NT2/D1 (cell line): ENCODE measurements around the gene NOP53.

Experiments
- DNase-seq: peaks from one replicate; pipeline ENCODE4 v3.0.0-alpha.2; 2011; ENCODE audit warnings: low read depth, low spot score
- H3K27me3 ChIP-seq: 2 replicates; pipeline ENCODE4 v1.6.0; 2011; ENCODE audit warnings: mild to moderate bottlenecking; ENCODE audit not compliant: insufficient read length, insufficient read depth
- H3K36me3 ChIP-seq: 2 replicates; pipeline ENCODE4 v1.6.1; 2011; ENCODE audit warnings: mild to moderate bottlenecking, low read length, mixed read lengths; ENCODE audit not compliant: insufficient read depth, insufficient read length
- H3K4me1 ChIP-seq: 2 replicates; pipeline ENCODE4 v1.5.1; 2011; ENCODE audit not compliant: insufficient read depth, insufficient read length
- H3K4me3 ChIP-seq: 2 replicates; pipeline ENCODE4 v1.5.1; 2011; ENCODE audit warnings: low read depth; ENCODE audit not compliant: insufficient read length
- H3K9ac ChIP-seq: 2 replicates; pipeline ENCODE4 v1.6.0; 2011; ENCODE audit warnings: low read depth; ENCODE audit not compliant: insufficient read length
- H3K9me3 ChIP-seq: 2 replicates; pipeline ENCODE4 v1.5.1; 2011; ENCODE audit warnings: mild to moderate bottlenecking, low read length; ENCODE audit not compliant: insufficient read depth
- SUZ12 ChIP-seq: IDR thresholded peaks from 2 replicates; pipeline ENCODE4 v1.6.1; 2011; ENCODE audit not compliant: insufficient read length, insufficient read depth; ENCODE audit errors: extremely low read depth
- YY1 ChIP-seq: IDR thresholded peaks from 2 replicates; pipeline ENCODE4 v1.6.1; 2011; ENCODE audit not compliant: insufficient read length, insufficient read depth
- ZNF274 ChIP-seq: IDR thresholded peaks from 2 replicates; pipeline ENCODE4 v1.6.1; 2011; ENCODE audit warnings: mild to moderate bottlenecking, low read depth, low read length

NOP53 gene

DNA sequence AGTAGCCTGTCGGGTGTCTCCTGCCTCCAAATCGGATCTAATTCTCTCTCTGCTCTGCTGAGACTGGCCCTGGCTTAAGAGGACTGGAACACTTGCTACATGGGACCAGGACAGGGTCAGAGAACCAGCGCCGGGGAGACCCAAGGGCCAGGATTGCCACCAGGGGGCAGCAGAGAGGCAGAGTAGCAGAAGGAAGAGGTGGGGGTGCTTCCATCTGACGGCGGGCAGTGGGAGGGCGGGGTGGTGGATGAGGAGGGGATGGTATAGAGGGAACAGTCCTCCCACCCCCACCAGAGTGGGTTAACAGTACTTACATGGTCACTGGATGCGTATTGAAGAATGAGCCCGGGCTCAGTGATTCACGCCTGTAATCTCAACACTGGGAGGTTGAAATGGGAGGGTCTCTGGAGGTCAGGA is 45.1 kb downstream of the NOP53 start:
- no peak for TF ChIP-seq SUZ12
- TF ChIP-seq ZNF274, result no peak
- no peak for TF ChIP-seq YY1
- H3K4me1 ChIP-seq, result no peaks in the 10 kb centered on the region
- no peak overlapping the region for H3K9ac ChIP-seq
- peaks cover 21% of the 10 kb centered on the region for H3K36me3 ChIP-seq
- no peaks in the 10 kb centered on the region for H3K27me3 ChIP-seq
- peaks cover 8% of the 10 kb centered on the region; the same call in 1 of the 2 replicates for H3K9me3 ChIP-seq
- H3K4me3 ChIP-seq, result no peak overlapping the region
- DNase-seq, result peak; percentile 63

DNA sequence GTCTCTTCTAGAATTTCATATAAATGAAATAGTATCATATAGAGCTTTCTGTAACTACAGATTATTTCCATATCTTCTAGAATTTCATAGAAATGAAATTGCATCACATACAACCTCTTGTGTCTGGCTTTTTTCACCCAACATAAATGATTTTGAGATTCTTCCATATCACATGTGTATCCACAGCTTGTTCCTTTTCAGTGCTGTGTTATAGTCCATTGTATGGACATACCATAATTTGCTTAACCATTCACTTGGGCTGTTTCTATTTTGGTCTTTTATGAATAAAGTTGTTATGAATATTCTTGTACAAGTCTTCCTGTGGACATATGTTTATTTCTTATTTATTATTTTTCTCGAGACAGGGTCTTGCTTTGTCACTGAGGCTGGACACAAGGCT is 47.3 kb downstream of the NOP53 start:
- peaks cover 8% of the 10 kb centered on the region; the same call in 1 of the 2 replicates for H3K9me3 ChIP-seq
- H3K36me3 ChIP-seq, result peaks cover 5% of the 10 kb centered on the region
- H3K27me3 ChIP-seq, result no peaks in the 10 kb centered on the region
- no peak for TF ChIP-seq YY1
- no peak for TF ChIP-seq SUZ12
- H3K4me3 ChIP-seq, result no peak overlapping the region
- no peak for DNase-seq
- H3K4me1 ChIP-seq, result no peaks in the 10 kb centered on the region
- no peak overlapping the region for H3K9ac ChIP-seq

DNA sequence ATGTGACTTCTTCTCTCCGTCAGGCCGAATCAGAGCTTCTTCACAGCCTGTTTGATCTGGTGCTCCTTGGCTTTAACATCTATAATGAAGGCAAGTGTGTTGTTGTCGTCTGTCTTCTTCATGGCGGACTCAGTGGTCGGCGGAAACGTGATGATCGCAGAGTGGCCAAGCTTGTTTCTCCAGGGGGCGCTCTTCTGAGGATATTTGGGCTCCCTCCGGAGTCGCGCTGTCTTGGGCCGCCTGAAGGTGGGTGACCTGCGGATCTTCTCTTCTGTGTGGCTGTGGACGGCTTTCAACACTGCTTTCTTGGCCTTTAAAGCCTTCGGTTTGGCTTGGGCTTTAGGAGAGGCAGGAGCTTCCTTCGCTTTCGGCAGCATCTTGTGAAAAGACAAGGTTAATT is 49.2 kb downstream of the NOP53 start:
- Histone ChIP-seq H3K36me3 (no peaks in the 10 kb centered on the region), H3K9me3 (peaks cover 8% of the 10 kb centered on the region; the same call in 1 of the 2 replicates), H3K4me3 (no peak overlapping the region), H3K4me1 (no peaks in the 10 kb centered on the region), H3K27me3 (no peaks in the 10 kb centered on the region), H3K9ac (no peak overlapping the region)
- no peak for TF ChIP-seq YY1
- no peak for TF ChIP-seq ZNF274
- DNase-seq, result no peak

DNA sequence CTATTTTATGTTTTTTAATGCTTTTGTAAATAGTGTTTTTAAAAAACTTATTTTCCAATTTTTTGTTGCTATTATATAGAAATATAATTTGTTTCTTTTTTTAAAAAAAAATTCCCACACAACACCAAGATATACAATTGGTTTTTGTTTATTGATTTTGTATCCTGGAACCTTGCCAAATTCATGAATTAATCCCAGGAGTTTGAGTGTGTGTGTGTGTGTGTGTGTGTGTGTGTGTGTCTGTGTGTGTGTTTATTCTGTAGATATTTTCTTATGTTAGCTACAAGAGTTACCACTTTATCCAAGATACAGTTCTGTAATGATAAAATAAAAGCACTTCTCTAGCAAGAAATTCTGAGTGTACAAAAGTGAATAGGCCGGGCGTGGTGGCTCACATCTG is 51.4 kb downstream of the NOP53 start:
- Histone ChIP-seq H3K4me1 (no peaks in the 10 kb centered on the region), H3K27me3 (no peaks in the 10 kb centered on the region), H3K4me3 (no peak overlapping the region), H3K9me3 (peaks cover 8% of the 10 kb centered on the region; the same call in 1 of the 2 replicates), H3K36me3 (no peaks in the 10 kb centered on the region), H3K9ac (no peak overlapping the region)
- TF ChIP-seq ZNF274 (no peak), YY1 (no peak), SUZ12 (no peak)
- no peak for DNase-seq

DNA sequence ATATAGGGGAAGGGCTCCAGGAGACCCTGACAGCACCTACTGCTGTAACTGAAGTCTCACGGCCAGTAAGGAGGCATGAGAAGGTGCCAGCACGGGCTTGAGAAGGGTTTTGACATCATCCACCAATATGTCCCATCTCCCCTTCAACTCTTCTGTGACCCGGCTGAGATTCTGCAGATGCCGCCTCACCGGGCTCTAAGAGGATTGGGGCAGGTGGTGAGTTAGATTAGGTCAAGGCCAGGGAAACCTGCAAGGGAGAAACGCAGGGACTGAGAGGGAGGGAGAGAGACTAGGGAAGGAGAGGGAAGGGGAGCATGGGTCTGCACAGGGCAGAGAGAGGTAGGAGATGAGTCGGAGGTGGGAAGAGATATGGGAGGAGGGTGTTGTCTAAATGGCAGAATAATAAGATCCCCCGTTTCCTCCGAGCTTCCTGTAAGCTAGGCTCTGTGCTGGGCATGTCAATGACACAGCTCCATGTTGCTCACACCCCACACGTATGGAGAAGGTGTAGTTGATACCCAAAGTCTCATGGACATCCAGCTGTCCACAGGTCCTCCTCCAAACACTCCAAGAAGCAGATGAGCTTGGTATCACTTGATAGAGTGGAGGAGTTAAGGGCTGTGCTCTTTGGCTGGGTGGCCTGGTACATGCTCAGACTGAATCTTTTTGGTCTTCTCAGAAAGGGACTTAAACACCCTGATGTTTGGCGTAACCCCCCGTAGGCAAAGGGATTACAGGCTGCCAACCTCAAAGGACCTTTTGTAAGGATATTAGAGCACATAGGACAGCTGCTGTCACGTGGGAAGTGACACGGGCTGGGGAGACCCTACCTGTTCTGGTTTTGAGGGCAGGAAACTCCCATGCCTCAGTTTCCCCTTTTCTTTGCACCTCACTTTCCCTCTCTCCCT is 52.9 kb downstream of the NOP53 start:
- Histone ChIP-seq H3K4me1 (no peaks in the 10 kb centered on the region), H3K27me3 (no peaks in the 10 kb centered on the region), H3K9me3 (no peaks in the 10 kb centered on the region), H3K36me3 (no peaks in the 10 kb centered on the region), H3K4me3 (no peak overlapping the region), H3K9ac (no peak overlapping the region)
- no peak for DNase-seq
- TF ChIP-seq ZNF274 (no peak), YY1 (no peak), SUZ12 (no peak)

DNA sequence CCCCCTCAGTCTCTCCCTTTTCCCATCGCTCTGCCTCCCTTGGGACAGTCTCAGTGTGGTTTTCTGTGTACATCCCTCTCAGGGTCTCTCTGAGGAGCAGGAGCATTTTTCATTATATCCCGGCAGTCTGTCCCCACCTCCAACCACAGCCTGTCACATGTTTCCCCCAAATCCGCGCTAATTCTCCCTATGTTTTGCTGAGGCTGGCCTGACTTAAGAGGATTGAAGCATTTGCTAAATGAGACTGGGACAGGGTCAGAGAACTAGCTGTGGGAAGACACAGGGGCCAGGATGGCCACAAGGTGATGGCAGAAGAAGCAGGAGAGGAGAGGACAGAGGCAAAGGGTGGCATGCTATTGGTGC is 53.5 kb downstream of the NOP53 start:
- no peaks in the 10 kb centered on the region for H3K9me3 ChIP-seq
- H3K4me1 ChIP-seq, result no peaks in the 10 kb centered on the region

DNA sequence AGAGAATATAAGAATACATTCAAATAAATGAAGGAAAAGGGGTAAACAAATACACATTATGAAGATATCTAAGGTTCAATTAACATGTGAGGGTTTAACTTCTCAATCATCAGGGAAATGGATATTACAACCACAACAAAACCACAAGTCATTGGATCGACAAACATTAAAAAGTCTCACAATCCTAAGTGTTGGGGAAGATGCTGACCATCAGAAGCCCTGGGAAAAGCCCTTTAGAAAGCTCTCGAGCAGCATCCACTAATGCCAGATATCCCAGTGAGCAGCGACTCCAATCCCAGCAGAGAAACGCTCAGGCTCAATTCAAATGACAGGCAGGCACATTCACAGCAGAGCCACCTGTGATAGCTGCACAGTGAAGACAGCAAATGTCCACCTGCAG is 55.9 kb downstream of the NOP53 start:
- H3K27me3 ChIP-seq, result no peaks in the 10 kb centered on the region
- H3K9me3 ChIP-seq, result no peaks in the 10 kb centered on the region
- no peaks in the 10 kb centered on the region for H3K36me3 ChIP-seq
- no peak overlapping the region for H3K4me3 ChIP-seq
- TF ChIP-seq YY1 (no peak), ZNF274 (no peak), SUZ12 (no peak)
- no peaks in the 10 kb centered on the region for H3K4me1 ChIP-seq
- H3K9ac ChIP-seq, result no peak overlapping the region
- DNase-seq, result no peak

More for the DNA sequence above, 53.5 kb downstream of the NOP53 start:
- Histone ChIP-seq H3K9ac (no peak overlapping the region), H3K36me3 (no peaks in the 10 kb centered on the region), H3K27me3 (no peaks in the 10 kb centered on the region), H3K4me3 (no peak overlapping the region)
- TF ChIP-seq ZNF274, result no peak
- no peak for TF ChIP-seq YY1
- TF ChIP-seq SUZ12, result no peak
- no peak for DNase-seq
